ENCODE results near the gene RANBP10. TPM values are rescaled to one million over a fixed set of nuclear protein-coding genes. Genes with fewer than 3 reads are reported as not detected.

Gene RANBP10
- total and polyA plus RNA-seq, 2 donors (not counting 3 experiments of a cell fraction or from before 2014, with no cell fraction given) = 25.6 to 28.8 TPM

DNA sequence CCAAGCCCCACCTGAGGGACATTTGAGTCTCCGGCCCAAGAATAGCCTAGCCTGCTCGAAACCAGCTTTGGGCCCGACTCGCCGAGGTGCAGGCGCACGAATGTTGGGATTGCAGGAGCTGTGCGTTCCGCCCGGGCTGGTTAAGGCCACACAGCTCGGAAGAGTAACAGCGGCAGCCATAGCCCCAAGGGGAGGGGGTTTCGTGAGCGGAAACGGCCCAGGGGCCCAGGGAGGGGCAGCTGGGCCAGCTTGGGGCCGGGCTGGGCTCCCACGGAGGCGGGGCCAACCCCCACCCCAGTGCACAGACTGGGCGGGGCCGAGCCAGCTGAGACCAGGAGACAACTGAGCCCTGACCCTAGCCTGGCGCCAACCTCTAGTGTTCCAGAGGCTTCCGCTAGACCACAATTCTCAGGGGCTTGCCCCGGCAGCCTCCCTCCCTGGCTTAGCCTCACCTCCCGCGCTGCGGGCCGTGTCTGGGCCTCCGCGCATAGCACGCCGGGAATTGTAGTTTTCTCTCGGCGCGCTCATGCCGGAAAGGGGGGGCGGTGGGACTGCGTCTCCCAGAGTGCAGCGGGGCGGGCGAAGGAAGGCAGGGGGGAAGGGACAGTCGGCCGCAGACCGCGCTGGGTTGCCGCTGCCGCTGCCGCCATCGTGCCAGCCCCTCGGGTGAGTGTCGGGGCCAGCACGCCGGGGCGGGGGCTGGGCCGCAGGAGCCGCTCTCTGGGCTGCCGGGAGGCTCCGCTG, 40.1 kb upstream of the RANBP10 start, which contains the start of gene NUTF2:
Gene NUTF2, plus strand, starts transcription at position 614 of the 744 bp plus-strand sequence. CDS start 18,198 bp downstream, outside the sequence.
- Histone ChIP-seq H3K36me3 (ENCODE audit: control insufficient read depth in 2 of 2, extremely low read depth in 1 of 2, insufficient read depth in 2 of 2, low read length in 2 of 2) (peaks cover 0 to 3% of the 10 kb centered on the region in 2 experiments), H3K4me3 (replicated peaks in 1 of 3; ENCODE audit: insufficient read depth in 1 of 3, low read depth in 1 of 3, low read length in 3 of 3) (peak within 1 kb of the TSS; percentile 71 to 81 (median 74)), H3K9me3 (replicated peaks; ENCODE audit: control insufficient read depth, insufficient read depth, low read length) (no peaks in the 10 kb centered on the region), H3K79me2 (ENCODE audit: control insufficient read depth, insufficient read depth, low read length) (peaks cover 64% of the 10 kb centered on the region), H3K4me1 (ENCODE audit: control insufficient read depth, extremely low read depth, insufficient read depth, low read length) (peaks cover 32% of the 10 kb centered on the region), H2AFZ (ENCODE audit: low read depth, low read length) (peak within 1 kb of the TSS; percentile 74), H4K20me1 (replicated peaks; ENCODE audit: control insufficient read depth, extremely low read depth, insufficient read depth, low read length) (peaks cover 3% of the 10 kb centered on the region), H3K27me3 (ENCODE audit: control insufficient read depth in 2 of 2, insufficient read depth in 2 of 2, low read length in 2 of 2) (no peaks in the 10 kb centered on the region), H3K4me2 (ENCODE audit: insufficient read depth, low read length) (peak within 1 kb of the TSS; percentile 79), H3K9ac (replicated peaks; ENCODE audit: extremely low read depth, insufficient read depth, low read length) (peak within 1 kb of the TSS; percentile 93), H3K27ac (ENCODE audit: insufficient read depth, low read depth, low read length) (peak within 1 kb of the TSS; percentile 79), H3K9me1 (replicated peaks; ENCODE audit: control insufficient read depth, extremely low read depth, insufficient read depth, low read length) (no peaks in the 10 kb centered on the region)
- DNase-seq (ENCODE audit: low read depth, low spot score) (peak; percentile 93), FAIRE-seq (peak; percentile 87)
- intact Hi-C loops (cut with micrococcal nuclease) (loop anchor here (1.0 to 2.0 kb wide), 5 partner anchors 13 to 174 kb away; partner anchors contain the start of genes EDC4 and PSKH1), dilution Hi-C loops (cut with MboI; ENCODE audit: extremely low pct_ligation_motif_present, low sequenced_read_pairs) (no loop called here)
- TF ChIP-seq, protein P1, sequence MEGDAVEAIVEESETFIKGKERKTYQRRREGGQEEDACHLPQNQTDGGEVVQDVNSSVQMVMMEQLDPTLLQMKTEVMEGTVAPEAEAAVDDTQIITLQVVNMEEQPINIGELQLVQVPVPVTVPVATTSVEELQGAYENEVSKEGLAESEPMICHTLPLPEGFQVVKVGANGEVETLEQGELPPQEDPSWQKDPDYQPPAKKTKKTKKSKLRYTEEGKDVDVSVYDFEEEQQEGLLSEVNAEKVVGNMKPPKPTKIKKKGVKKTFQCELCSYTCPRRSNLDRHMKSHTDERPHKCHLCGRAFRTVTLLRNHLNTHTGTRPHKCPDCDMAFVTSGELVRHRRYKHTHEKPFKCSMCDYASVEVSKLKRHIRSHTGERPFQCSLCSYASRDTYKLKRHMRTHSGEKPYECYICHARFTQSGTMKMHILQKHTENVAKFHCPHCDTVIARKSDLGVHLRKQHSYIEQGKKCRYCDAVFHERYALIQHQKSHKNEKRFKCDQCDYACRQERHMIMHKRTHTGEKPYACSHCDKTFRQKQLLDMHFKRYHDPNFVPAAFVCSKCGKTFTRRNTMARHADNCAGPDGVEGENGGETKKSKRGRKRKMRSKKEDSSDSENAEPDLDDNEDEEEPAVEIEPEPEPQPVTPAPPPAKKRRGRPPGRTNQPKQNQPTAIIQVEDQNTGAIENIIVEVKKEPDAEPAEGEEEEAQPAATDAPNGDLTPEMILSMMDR (IDR thresholded peaks at IDR 0.05; ENCODE audit: extremely low read depth in 1 of 2, insufficient read depth in 1 of 2, low read depth in 1 of 2, low read length in 2 of 2) = no peak
- TF ChIP-seq, protein P2, sequence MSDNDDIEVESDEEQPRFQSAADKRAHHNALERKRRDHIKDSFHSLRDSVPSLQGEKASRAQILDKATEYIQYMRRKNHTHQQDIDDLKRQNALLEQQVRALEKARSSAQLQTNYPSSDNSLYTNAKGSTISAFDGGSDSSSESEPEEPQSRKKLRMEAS (IDR thresholded peaks at IDR 0.05; ENCODE audit: insufficient read depth, insufficient read length) = peak; percentile 3
- TF ChIP-seq MYC (IDR thresholded peaks at IDR 0.05; ENCODE audit: low read depth, low read length) (peak; percentile 85), POLR2AphosphoS5 (IDR thresholded peaks at IDR 0.05; ENCODE audit: insufficient read depth, low read depth, low read length) (peak; percentile 88), POLR2A (IDR thresholded peaks at IDR 0.05; ENCODE audit: low read depth, low read length) (peak; percentile 76)
- POLR2A ChIA-PET = interaction anchor here (1.1 to 1.6 kb wide), 2 partner anchors 27 to 31 kb away, joined by 3 to 4 read pairs; partner anchors contain the start of gene EDC4
- BruUV-seq (replicated peaks) = no TSS peak
- CTCF ChIA-PET = interaction anchor here (0.8 to 4.6 kb wide), 8 partner anchors 13 to 178 kb away, joined by 3 to 32 read pairs (median 6); no protein-coding TSS in a partner anchor

All from endothelial cell of umbilical vein (primary cell).